MM.1S (cell line): ENCODE data around the gene CYSRT1.

Experiments
- DNase-seq: peaks from one replicate; pipeline ENCODE4 v3.0.0-alpha.2; 2015
- H2AFZ ChIP-seq: fragments of 300-600 bp; sonication (generic); 2 replicates; pipeline ENCODE4 v1.6.0; 2016; ENCODE audit warnings: antibody characterized with exemption, low read length
- H3F3A ChIP-seq: fragments of 300-600 bp; sonication (generic); 2 replicates; pipeline ENCODE4 v1.6.1; 2016; ENCODE audit warnings: mild to moderate bottlenecking, antibody characterized with exemption, low read length, moderate library complexity, mixed read lengths; ENCODE audit not compliant: insufficient read depth
- H3K27ac ChIP-seq: fragments of 300-600 bp; sonication (generic); 2 replicates; pipeline ENCODE4 v1.5.1; 2016; ENCODE audit warnings: mild to moderate bottlenecking, low read length
- H3K27me3 ChIP-seq: fragments of 300-600 bp; sonication (generic); replicated peaks from 2 replicates; pipeline ENCODE4 v1.6.0; 2016; ENCODE audit warnings: low read length; ENCODE audit not compliant: insufficient read depth
- H3K36me3 ChIP-seq: fragments of 300-600 bp; sonication (generic); replicated peaks from 2 replicates; pipeline ENCODE4 v1.6.1; 2016; ENCODE audit warnings: mild to moderate bottlenecking, low read length, mixed read lengths; ENCODE audit not compliant: insufficient read depth
- H3K4me1 ChIP-seq: fragments of 300-600 bp; sonication (generic); 2 replicates; pipeline ENCODE4 v1.6.1; 2016; ENCODE audit warnings: low read length, mixed read lengths
- H3K4me2 ChIP-seq: fragments of 300-600 bp; sonication (generic); 2 replicates; pipeline ENCODE4 v1.6.0; 2016; ENCODE audit warnings: low read depth, low read length
- H3K4me3 ChIP-seq: fragments of 300-600 bp; sonication (generic); 2 replicates; pipeline ENCODE4 v1.5.1; 2016; ENCODE audit warnings: low read length, mixed read lengths
- H3K79me2 ChIP-seq: fragments of 300-600 bp; sonication (generic); 2 replicates; pipeline ENCODE4 v1.6.1; 2016; ENCODE audit warnings: mixed run types, low read length, mixed read lengths
- H3K9ac ChIP-seq: fragments of 300-600 bp; sonication (generic); 2 replicates; pipeline ENCODE4 v1.6.1; 2016; ENCODE audit warnings: low read length, mixed read lengths
- H3K9me2 ChIP-seq: fragments of 300-600 bp; sonication (generic); replicated peaks from 2 replicates; pipeline ENCODE4 v1.6.1; 2016; ENCODE audit warnings: mild to moderate bottlenecking, low read length, mixed read lengths; ENCODE audit not compliant: insufficient read depth
- H3K9me3 ChIP-seq: fragments of 300-600 bp; sonication (generic); replicated peaks from 2 replicates; pipeline ENCODE4 v1.6.1; 2016; ENCODE audit warnings: mild to moderate bottlenecking, low read length, mixed read lengths; ENCODE audit not compliant: insufficient read depth
- H4K20me1 ChIP-seq: fragments of 300-600 bp; sonication (generic); 2 replicates; pipeline ENCODE4 v1.6.1; 2016; ENCODE audit warnings: mild to moderate bottlenecking, low read length, moderate library complexity, mixed read lengths; ENCODE audit not compliant: insufficient read depth
- CTCF ChIP-seq: fragments of 300-600 bp; sonication (generic); IDR thresholded peaks from 2 replicates; pipeline ENCODE4 v1.5.1; 2016; ENCODE audit warnings: antibody characterized with exemption, low read length, mixed read lengths
- EZH2 ChIP-seq: fragments of 300-600 bp; sonication (generic); optimal IDR thresholded peaks from 2 replicates; pipeline ENCODE3; 2017; ENCODE audit warnings: low read depth, mild to moderate bottlenecking, antibody characterized with exemption, low read length, mixed read lengths
- EZH2phosphoT487 ChIP-seq: fragments of 300-600 bp; sonication (generic); IDR thresholded peaks from 2 replicates; pipeline ENCODE4 v1.6.1; 2018; ENCODE audit warnings: antibody characterized with exemption, low read length

The CYSRT1 gene

DNA sequence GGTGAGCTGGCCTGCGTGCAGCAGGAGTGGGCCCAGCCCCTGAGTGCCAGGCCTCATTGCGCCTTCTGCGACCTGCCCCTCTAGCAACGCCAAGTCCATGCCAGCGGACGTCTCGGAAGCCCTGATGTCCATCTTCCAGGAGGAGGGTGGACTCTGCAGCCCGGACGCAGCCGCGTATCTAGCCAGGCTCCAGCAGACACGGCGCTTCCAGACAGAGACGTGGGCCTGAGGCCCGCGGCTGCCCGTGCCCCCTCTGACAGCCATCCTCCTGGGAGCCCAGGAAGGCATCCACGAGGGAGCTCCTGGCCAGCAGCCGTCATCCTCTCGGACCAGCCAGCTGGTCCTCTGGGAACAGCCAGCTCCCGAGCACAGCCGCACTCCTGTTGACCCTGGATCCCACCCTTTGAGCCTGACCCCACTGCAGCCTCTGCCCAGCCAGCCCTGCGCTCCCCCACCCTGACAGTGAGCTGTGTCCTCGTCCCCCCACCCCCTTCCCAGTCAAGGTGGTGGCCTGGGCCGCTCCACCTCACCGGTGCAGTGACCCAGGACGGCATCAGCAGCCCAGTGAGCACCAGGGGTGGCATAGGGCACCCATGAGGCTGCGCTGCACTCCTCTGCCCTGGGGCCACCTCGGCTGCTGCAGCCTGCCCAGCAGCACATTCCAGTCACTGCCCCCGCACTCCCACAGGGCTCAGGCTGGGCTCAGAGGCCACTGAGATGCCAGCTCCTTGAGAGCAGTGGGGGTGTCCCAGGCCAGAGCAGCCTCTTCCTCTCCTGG, 8.6 kb upstream of the CYSRT1 start:
- Histone ChIP-seq H3K9me3 (no peaks in the 10 kb centered on the region), H2AFZ (no peak overlapping the region), H3K9me2 (no peaks in the 10 kb centered on the region), H3K4me2 (no peak overlapping the region), H3K4me1 (no peaks in the 10 kb centered on the region), H3K27ac (no peak overlapping the region), H3K9ac (no peak overlapping the region), H3K79me2 (no peaks in the 10 kb centered on the region), H3K36me3 (no peaks in the 10 kb centered on the region), H3K4me3 (no peak overlapping the region), H3K27me3 (no peaks in the 10 kb centered on the region), H3F3A (no peaks in the 10 kb centered on the region), H4K20me1 (no peaks in the 10 kb centered on the region)
- DNase-seq = no peak
- TF ChIP-seq EZH2phosphoT487 = no peak
- TF ChIP-seq EZH2 = no peak
- TF ChIP-seq CTCF = no peak

- TF ChIP-seq EZH2 = no peak
- TF ChIP-seq CTCF = no peak
- no peak for TF ChIP-seq EZH2phosphoT487
- no peak overlapping the region for H3K27ac ChIP-seq
- no peaks in the 10 kb centered on the region for H4K20me1 ChIP-seq
- no peaks in the 10 kb centered on the region for H3F3A ChIP-seq
- H3K9ac ChIP-seq = no peak overlapping the region
- H3K4me1 ChIP-seq = no peaks in the 10 kb centered on the region
- H3K27me3 ChIP-seq = no peaks in the 10 kb centered on the region
- H3K9me2 ChIP-seq = no peaks in the 10 kb centered on the region
- no peaks in the 10 kb centered on the region for H3K79me2 ChIP-seq
- no peak overlapping the region for H3K4me3 ChIP-seq
- H3K9me3 ChIP-seq = no peaks in the 10 kb centered on the region
- no peak overlapping the region for H3K4me2 ChIP-seq
- no peaks in the 10 kb centered on the region for H3K36me3 ChIP-seq
- H2AFZ ChIP-seq = no peak overlapping the region
- DNase-seq = no peak
These were observed 7.4 kb upstream of the CYSRT1 start for GRCh38 chr9:137217276-137218211.

- Histone ChIP-seq H2AFZ (no peak overlapping the region), H3K4me3 (no peak overlapping the region), H3K4me2 (no peak overlapping the region), H3K4me1 (no peaks in the 10 kb centered on the region), H3K36me3 (no peaks in the 10 kb centered on the region), H3K27me3 (no peaks in the 10 kb centered on the region), H3K9me3 (no peaks in the 10 kb centered on the region), H4K20me1 (no peaks in the 10 kb centered on the region), H3F3A (no peaks in the 10 kb centered on the region; the same call in 1 of the 2 replicates), H3K79me2 (no peaks in the 10 kb centered on the region), H3K27ac (no peak overlapping the region), H3K9ac (no peak overlapping the region), H3K9me2 (no peaks in the 10 kb centered on the region)
- DNase-seq = no peak
- no peak for TF ChIP-seq EZH2
- no peak for TF ChIP-seq CTCF
- no peak for TF ChIP-seq EZH2phosphoT487
These were observed 6.7 kb upstream of the CYSRT1 start for GRCh38 chr9:137218212-137218753.
